Left kidney (tissue), 2 donors: ENCODE results near the gene ADAMTS7. TPM values are rescaled to one million over a fixed set of nuclear protein-coding genes. Genes with fewer than 3 reads are reported as not detected.
"Not testable (repeated sequence)": the region's sequence is repeated elsewhere in the genome, so short reads cannot be mapped to it uniquely, and the experiment has no call there.

Experiments used
- DNase-seq: peaks from one replicate; pipeline ENCODE4 v3.0.0-alpha.2; 2013
- polyA plus RNA-seq: library from polyadenylated mRNA; unstranded; fragments of 120-200 nt; gene quantifications from one replicate; pipeline ENCODE4 v1.2.1, GENCODE V29; 2013; ENCODE audit not compliant: insufficient read length

Gene ADAMTS7
- polyA plus RNA-seq, 1 donor: 21.4 TPM

DNA sequence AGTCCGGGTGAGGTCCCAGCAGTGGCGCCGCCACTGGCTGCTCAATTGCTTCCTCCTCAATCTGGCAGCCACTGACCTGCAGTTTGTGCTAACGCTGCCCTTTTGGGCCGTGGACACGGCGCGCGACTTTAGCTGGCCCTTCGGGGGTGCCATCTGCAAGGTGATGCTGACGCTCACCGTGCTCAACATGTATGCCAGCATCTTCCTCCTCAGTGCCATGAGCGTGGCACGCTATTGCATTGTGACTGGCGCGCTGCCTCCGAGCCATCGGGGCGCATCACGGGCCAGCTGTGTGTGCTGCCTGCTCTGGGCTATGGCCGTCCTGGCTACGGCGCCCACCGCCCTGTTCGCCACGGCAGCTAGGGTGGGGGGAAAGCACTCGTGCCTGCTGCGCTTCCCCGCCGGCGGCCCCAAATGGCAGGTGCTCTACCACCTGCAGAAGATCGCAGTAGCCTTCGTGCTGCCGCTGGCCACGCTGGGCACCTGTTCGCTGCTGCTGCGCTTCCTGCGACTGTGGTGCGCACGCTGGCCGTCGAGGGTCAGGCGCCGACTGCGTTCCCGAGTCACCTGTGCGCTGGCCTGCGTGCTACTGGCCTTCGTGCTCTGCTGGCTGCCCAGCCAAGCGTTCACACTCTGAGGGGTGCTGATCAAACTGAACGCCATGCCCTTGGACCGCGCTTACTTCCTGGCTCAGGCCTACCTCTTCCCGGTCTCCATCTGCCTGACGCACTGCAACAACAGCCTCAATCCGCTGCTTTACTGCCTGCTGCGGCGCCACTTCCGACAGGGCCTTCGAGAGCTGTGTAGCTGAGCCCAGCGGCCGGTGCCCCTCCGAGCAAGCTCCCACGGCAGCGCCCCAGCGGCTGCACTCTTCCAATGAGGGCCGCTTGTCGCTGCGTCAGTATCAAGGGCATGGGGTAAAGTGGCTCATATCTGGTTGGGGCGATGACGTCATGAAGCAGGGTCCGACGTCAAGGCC is 20.3 kb upstream of the ADAMTS7 start:
- DNase-seq: no peak

GRCh38 chr15:78830514-78831228 is 19.4 kb upstream of the ADAMTS7 start:
- DNase-seq: no peak

DNA sequence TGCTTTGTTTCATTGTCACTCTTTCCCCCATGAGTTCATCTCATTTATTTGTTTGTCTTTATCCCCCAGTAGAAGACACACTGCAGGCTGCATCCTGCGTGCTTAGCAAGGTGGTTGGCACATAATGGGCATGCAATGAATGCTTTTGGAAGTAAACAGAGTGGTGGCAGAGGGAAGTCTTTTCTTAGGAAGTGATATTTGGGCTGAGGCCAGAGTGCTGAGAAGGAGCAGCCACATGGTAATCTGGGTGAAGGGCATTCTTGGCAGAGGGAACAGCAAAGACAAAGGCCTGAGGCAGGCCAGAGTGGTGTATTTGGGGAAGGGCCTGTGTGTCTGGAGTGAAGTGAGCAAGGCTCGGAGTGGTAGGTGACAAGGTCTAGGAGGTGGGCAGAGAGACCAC is 17.7 kb upstream of the ADAMTS7 start:
- DNase-seq: no peak

- no peak for DNase-seq
These were observed 11.2 kb upstream of the ADAMTS7 start for GRCh38 chr15:78822514-78822913.

DNA sequence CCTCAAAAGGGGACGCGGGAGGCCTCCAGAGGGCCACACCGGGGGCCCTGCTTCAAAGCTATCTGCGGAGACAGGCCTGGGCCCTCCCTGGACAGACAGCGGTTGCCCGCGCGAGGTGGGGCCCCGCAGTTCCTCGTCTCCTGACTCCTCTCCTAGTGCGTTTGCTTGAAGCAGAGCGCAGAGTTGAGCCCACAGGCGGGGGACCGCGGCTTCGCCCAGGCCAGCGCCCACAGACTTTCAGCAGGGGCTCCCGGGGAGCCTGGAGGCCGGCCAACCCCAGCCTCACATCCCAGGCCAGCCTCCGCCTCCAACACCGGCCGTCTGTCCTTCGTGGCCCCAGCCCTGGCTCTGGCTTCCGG is 540 bp upstream of the ADAMTS7 start:
- no peak for DNase-seq

DNA sequence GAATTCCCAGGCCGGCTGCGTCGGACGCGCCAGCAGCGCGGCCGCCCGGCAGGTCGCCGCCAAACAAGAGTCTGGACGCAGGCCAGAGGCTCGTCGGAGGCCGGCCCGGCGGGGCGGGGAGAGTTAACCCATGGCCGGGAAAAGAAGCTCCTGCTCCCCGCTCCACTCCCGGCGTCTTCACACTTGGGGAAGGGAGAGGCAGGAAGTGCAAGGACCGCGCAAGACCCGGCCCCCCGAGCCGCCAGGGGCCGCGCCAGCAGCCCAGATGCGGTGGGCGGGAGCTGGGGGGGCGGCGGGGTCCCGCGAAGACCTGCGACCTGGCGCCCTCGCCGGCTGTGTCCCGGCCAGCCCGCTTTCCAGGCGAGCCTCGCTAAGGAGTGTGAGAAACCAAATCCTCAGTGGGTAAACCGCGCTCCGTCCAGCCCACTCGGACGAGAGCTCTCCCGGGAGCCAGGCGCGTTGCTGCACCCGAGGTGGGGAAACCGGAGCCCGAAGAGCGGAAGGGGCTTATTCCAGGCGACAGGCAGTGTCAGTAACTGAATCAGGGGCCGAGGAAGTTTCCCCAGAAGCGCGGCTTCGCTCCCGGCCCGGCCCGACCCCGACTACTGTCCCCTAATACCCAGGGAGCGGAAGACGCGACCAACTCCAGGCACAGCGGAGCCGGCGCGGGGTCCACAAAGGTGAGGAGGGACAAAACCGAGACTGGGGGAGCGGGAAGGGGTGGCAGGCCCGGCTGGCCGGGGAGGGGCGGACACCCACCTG is 721 bp downstream of the ADAMTS7 start:
- no peak for DNase-seq

DNA sequence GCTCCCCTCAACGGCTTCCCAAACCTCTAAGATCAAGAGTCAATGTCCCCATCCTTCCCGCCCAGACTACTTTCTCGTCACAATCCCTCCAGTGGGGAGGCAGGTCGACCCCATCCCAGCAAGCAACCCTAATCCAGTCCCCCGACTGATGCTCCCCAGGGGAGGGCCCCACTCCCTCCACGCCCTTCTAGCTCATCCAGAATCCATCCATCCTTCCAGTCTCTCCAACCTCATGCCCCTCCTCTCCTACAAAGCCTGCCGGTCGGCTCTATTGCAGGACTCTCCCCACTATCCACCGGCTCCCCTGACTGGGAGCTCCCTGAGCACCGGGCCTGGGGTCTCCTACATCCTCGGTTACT is 1.3 kb downstream of the ADAMTS7 start:
- no peak for DNase-seq

GRCh38 chr15:78808550-78808949 is 2.7 kb downstream of the ADAMTS7 start:
- no peak for DNase-seq

DNA sequence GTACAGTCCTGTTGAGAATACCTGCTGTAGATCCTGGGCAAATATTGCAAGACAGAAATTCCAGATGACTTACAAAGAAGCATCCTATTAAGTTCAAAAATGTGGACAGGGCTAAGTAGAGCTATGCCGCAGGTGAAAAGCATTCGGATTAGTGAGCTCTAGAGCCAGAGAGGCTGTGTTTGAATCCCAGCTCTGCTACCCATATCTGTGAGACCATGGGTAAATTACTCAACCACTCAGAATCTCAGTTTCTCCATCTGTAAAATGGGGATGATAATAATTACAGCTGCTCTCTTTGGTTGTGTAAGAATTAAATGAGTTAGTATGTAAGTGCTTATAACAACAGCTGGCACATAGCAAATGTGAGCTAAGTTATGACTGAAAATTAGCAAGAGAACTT is 3.9 kb downstream of the ADAMTS7 start:
- DNase-seq: no peak

- DNase-seq: no peak
These were observed 6.9 kb downstream of the ADAMTS7 start for GRCh38 chr15:78804391-78804792.

GRCh38 chr15:78800806-78801205 is 10.5 kb downstream of the ADAMTS7 start:
- DNase-seq: no peak

DNA sequence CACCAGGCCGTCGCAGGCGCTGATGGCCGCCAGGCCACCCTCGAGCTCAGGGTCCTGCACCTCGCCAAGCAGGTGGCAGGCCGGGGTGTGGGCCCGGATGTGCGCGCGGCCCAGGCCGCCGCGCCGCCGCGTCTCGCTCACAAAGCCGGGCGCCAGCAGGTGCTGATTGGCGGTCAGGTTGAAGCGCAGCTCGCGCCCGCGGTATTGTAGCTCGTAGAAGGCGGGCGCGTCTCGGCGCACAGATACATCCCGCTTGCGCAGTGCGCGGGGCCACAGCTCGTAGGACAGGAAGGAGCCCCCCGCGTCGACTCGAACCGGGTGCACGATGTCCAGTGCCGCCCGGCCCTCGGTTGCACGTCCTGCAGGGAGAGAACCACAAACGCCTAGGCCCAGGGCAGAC is 11.1 kb downstream of the ADAMTS7 start:
- no peak for DNase-seq

DNA sequence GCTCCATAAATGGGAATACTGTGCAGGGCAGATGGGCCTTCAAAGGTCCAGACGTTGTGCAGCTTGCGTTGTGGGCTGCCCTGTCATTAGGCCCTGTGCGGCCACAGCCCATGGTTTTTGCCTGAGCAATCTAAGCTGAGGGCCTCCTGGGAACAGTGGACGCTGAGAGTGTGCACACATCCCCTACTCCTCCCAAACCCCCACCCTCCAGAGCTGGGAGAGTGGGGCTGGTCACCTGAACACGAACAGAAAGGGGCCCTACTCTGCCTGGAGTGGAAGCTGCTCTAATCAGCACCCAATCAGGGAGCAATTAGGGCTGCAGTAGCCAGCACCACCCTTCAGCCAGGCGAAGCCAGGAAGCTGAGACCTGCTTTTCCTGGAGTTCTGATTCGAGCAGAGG is 12.2 kb downstream of the ADAMTS7 start:
- DNase-seq: not testable (repeated sequence)

DNA sequence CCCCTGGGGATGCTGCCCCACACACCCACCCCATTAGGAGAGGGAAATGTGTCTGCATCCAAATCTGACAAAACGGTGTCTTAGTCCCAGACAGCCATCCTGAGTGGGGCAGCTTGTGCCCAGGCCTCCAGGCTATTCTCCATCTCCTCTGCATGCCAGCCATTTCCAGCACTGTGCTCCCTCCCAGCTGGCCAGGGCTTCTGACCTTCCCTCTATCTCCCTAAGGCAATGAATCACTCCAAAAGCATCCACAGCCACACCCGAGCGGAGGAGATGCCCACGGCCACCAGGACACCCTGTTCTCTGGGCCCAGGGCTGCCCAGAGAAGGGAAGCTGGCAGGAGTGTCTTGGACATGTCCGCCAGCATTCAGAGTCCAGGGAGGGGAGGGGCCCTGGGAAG is 12.9 kb downstream of the ADAMTS7 start:
- DNase-seq: not testable (repeated sequence)

DNA sequence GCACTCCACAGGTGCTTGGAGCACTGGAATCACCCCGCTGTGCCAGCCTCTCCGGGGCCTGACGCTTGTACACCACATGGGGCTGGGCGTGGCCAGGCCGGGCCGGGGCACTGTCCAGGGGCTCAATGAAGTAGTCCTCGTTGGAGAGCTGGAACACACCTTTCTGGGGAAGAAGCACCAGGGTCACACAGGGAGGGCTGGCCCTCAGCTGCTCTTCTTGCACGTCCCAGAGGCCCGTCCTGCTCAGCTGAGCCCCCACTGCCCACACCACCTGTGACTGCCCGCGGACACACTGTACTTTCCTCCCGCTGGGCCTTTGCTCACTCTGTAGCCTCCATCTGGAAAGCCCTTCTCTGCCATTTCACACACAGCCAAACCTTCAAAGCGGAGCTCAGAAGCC is 13.3 kb downstream of the ADAMTS7 start:
- no peak for DNase-seq

GRCh38 chr15:78796510-78796909 is 14.8 kb downstream of the ADAMTS7 start:
- no peak for DNase-seq

GRCh38 chr15:78795043-78795442 is 16.2 kb downstream of the ADAMTS7 start:
- no peak for DNase-seq

- not testable (repeated sequence) for DNase-seq
These were observed 16.8 kb downstream of the ADAMTS7 start for GRCh38 chr15:78794446-78794845.

GRCh38 chr15:78791357-78791756 is 19.9 kb downstream of the ADAMTS7 start:
- no peak for DNase-seq

GRCh38 chr15:78790027-78790426 is 21.2 kb downstream of the ADAMTS7 start:
- no peak for DNase-seq

- DNase-seq: no peak
These were observed 21.6 kb downstream of the ADAMTS7 start for GRCh38 chr15:78789615-78790014.

GRCh38 chr15:78788016-78788660 is 23.1 kb downstream of the ADAMTS7 start:
- no peak for DNase-seq
